Measurements from ENCODE around the gene TTC22.

TTC22 gene

GRCh38 chr1:54806931-54807611 lies 5.9 kb upstream of the TTC22 start:
- no peak for DNase-seq

- no peak for DNase-seq
These were observed 4.9 kb upstream of the TTC22 start for GRCh38 chr1:54805981-54806381.

GRCh38 chr1:54805466-54805865 lies 4.3 kb upstream of the TTC22 start:
- DNase-seq, result no peak

- no peak for DNase-seq
These were observed 3.5 kb upstream of the TTC22 start for GRCh38 chr1:54804471-54805132.

GRCh38 chr1:54803761-54804470 lies 2.8 kb upstream of the TTC22 start:
- DNase-seq, result no peak

DNA sequence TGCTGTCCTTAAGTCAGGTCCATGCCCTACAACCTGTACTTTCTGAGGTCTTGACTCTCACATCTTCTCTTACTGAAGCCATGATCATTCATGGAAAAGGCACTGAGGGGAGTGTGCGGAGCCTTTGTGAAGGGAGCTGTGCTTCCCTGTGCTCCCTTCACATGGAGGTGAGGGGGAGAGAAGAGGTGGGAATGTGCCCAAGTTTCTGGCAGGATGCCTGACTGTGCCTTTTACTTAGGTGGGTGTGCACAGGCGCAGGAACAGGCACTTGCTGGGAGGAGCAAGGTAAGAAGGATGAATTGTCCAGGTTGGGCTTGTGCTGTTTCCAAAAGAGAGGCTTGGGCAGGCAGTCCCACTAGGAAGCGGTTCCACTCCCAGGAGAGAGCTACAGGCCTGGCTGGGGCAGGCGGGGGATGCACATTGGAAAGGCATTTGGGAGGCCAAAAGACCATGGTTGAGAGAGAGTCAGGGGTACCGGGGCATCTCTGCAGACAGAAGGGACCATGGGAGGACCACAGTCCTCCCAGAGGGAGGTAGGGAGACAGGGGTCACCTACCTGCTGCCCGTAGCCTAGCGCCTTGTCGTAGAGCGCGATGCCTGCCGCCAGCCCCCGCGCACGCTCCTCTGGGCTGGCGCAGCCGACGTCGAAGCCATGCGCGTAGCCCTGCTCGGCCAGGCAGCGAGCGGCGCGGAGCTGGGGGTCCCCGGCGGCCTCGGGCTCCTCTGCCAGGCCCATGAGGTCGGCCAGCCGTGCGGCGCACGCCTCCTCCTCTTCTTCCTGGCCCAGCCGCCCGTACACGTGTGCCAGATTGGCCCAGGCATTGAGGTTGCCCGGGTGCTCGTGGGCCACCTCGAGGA lies 853 bp downstream of the TTC22 start:
- DNase-seq, result no peak

GRCh38 chr1:54798769-54799641 lies 2.1 kb downstream of the TTC22 start:
- DNase-seq, result no peak

- no peak for DNase-seq
These were observed 2.9 kb downstream of the TTC22 start for GRCh38 chr1:54798206-54798605.

DNA sequence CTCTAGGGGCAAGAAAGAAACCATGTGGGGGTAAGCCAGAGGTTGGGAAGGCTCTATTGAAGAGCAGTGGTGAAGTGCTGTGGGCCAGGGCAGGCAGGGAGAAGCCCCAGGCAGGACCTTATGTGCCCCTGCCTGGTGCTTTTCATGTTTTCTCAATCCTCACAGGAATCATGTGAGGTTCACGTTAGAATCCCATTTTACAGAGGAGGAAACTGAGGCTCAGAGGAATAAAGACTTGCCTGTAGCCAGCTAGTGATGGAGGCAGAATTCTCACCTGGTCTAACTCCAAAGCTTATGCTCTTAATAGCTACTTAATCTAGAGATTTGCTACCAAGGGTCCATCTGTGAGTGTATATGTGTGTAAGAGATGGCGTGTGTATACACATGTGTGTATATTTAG lies 4.2 kb downstream of the TTC22 start:
- DNase-seq, result no peak

DNA sequence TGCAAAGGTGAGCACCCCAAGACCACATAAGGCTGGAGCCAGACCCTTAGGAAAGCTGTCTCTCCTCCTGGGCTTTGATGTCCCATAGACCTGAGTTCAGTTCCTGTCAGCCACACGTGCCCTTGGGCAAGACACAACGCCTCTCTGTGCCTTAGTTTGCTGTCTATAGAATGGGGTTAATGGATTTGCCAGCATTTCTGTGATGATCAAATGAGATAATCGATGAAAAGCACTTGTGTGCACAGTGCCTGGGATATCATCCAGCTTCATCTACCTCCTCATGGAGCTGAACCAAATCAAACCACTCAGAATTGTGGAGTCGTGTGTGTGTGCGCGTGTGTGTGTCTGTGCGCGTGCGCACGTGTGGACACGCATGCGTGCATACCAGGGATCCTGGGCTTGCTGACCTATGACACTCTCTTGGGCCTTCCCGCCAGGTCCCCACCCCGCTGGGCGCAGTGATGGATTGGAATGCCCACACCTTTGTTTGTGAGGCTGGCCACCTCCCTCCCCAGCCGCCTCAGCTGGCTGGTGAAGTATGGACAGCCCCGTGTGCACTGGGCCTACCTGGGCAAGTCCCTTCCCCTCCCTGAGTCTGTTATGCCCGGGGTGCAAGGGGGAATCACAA lies 5.2 kb downstream of the TTC22 start:
- DNase-seq, result no peak

- DNase-seq, result no peak
These were observed 5.8 kb downstream of the TTC22 start for GRCh38 chr1:54795356-54795665.

- no peak for DNase-seq
These were observed 6.4 kb downstream of the TTC22 start for GRCh38 chr1:54794451-54795355.

- DNase-seq, result no peak
These were observed 8.3 kb downstream of the TTC22 start for GRCh38 chr1:54792686-54793282.

DNA sequence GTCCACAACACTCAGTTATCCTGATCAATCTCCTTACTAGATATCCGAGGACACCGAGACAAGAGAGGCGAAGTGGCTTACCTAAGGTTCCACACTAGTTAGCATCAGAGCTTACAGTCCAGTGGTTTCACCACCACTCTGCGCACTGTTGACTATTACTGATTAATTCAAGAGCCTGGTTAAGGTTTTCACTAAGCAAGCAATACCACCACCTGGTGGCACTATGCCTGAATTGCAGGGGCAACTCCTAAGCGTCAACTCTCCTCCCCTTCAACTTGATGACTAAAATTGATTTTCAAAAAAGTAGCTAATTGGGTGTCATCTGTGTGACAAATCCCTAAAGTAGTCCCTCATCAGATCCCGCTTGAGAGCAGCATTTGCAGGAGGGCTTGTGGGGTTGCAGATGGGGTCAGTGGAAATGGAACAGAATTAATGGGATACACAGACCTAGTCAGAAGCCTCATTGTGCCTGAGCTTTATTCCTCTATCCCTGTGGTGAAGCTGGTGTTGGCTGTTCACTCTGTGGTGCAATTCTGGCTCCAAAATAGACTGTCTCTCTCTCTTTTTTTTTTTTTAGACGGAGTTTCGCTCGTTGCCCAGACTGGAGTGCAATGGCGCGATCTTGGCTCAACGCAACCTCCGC lies 9.1 kb downstream of the TTC22 start:
- DNase-seq, result no peak

DNA sequence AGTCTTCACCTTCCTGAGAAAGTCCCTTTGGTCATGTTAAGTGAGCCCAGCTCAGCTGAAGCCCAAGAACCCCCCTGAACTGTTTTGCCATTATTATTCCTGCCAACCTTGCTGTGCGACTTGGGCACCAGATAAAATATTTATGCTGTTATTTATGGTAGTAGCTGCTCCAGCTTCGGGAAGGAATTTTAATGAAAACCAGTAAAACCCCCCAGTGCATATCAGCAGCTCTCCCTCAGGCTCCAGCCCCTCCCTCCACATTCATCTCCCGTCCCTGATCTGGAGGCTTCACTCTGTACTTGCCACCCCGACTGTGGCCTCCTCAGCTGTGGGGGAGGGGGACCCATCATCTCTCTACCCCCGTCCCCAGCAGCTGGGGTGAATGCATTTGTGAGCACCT lies 12.7 kb downstream of the TTC22 start:
- DNase-seq, result no peak

DNA sequence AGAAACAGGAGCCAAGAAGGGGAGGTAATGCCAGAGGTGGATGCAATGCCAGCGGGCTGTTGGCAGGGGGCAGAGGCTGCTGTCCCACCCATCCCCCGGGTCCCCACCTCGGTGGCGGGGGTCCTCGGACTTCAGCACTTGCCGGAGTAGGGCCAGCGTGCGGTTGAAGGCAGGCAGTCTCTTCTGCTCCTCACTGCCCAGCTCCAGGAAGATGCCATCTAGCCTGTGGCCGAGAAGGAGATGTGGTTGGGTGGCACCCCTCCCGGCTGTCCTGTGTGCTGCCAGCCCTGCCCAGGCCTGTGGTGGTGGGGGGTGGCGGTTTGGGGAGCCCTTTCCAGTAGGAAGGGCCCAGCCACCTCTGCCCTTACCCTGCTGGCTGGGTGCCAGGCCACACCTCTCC lies 13.5 kb downstream of the TTC22 start:
- DNase-seq, result no peak

DNA sequence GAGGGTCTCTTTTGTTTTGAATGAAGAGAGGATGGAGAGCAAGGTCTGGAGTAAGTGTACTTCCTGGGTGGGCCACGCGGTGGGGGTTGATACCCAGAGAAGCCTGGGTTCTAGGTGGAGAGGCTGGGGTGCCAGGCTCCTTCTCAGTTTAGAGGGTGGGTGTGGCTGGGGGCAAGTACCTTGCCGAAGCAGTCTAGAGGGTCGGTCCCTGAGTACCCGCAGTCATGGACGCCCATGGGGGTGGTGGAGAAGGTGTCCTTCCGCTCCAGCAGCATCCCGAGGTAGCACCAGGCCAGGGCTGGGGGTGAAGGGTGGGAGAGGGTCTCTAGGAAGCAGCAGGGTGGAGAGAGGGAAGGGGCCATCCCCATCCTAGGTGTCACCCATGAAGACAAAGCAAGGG lies 14.3 kb downstream of the TTC22 start:
- DNase-seq, result no peak

DNA sequence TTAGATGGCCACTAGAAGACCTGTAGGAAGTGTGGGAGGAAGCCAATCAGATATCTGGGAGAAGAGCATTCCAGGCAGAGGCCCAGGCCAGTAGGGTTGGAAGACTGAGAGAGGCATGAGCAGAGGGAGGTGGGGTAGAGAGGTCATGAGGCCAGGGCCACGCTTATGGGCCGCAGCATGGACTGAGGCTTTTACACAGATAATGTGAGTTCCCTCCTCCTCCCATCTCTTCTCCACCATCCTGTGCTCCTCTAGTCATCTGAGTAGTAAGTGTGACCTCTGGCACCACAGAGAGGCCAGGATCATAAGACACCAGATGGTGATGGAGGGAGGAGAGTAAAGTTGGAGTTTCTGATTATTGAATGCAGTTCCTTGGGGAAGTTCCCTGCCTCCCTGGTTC lies 17.1 kb downstream of the TTC22 start:
- no peak for DNase-seq

DNA sequence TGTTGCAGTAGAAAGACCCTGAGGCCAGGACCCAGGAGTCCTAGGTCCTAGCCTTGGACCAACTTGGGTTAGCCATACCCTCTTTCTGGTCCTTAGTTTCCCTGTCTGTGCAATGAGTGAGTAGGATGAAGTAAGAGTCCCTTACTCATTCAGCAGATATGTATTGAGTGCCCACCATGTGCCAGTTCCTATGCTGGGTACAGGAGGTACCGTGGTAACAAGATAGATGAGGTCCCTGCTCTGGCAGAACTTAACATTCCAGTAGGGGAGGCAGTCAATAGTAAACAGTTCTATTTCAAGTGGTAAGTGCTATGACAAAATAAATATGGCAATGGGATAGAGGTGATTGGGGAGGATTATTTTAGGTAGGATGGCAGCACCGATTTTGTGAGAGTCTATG lies 18.5 kb downstream of the TTC22 start:
- DNase-seq, result no peak

- DNase-seq, result no peak
These were observed 19.0 kb downstream of the TTC22 start for GRCh38 chr1:54782156-54782555.

All from fibroblast of skin of abdomen (primary cell).